ENCODE results near the gene NDUFA3.

The NDUFA3 gene

DNA sequence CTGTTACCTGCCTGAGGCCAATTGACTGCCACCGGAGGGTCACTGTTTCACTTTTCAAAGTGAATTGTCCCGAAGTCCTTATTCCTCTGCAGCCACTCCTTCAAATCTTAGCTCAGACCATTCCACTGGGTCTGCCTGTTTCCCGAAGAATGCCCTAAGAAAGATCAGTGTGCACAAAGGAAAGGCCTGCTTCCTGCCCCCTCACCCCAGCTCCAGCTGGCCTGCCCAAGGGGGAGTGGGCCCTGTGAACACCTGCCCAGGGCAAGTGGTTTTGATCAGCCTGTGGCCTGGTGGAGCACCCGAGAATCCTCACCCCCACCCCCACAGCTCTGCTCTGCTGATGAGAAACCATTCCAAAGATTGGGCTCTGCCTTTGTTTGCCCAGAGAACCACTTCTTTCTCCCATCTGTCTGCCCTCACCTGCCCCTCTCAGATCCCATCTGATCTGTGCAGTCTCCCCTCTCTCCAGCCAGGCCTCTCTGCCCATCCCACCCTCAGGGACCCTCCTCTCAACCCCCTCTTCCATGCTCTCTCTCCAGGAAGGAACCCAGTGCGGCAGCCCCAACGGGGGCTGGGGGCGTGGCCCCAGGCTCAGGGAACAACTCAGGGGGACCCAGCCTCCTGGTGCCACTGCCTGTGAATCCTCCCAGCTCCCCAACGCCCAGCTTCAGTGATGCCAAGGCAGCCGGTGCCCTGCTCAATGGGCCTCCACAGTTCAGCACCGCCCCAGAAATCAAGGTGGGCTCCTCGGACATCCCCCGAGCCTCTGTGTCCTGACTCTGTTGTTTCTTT is 46.6 kb downstream of the NDUFA3 start:
- no peak overlapping the region for H3K27ac ChIP-seq
- TF ChIP-seq FOXP2 (optimal IDR thresholded peaks at IDR 0.05; ENCODE audit: control extremely low read depth, extremely low read length, insufficient read depth) (no peak), EZH2 (IDR thresholded peaks at IDR 0.05) (no peak), POLR2AphosphoS5 (IDR thresholded peaks at IDR 0.05; ENCODE audit: borderline replicate concordance, low read depth, low read length) (no peak)
- DNase-seq (ENCODE audit: low read depth, low spot score): no peak
- H3K9ac ChIP-seq (ENCODE audit: insufficient read length): no peak overlapping the region
- no peaks in the 10 kb centered on the region for H3K9me3 ChIP-seq (ENCODE audit: low read depth, low read length)
- H3K4me3 ChIP-seq: no peak overlapping the region
- H3K36me3 ChIP-seq (ENCODE audit: insufficient read depth, low read length): peaks cover 85% of the 10 kb centered on the region

DNA sequence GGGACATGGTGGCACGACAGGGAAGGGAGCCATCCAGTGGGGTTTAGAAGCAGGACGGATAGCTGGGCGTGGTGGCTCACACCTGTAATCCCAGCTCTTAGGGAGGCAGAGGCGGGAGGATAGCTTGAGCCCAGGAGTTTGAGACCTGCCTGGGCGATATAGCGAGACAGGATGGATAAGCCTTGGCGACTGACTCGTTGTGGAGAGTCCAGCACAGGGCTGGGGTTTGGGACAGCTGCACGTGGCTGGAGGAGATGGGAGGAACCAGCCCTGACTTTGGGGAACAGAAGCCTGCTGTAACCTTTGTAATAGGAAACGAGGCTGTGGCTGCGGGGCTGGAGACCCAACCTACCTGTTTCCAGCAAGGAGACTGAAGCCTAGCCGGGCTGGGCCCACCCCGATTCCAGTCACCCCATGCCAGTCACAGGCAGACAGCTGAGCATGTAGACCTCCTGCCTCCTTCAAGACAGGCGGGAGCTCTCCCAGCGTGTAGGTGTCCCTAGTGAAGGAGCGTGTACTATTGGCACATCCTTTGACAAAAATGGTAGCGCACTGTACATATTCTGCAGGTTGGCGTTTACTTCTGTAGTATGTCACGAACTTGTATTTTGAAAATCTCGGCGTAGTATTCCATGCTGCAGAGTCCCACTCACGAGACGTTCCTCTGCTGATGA is 48.8 kb downstream of the NDUFA3 start:
- DNase-seq (ENCODE audit: low read depth, low spot score): no peak
- no peak for TF ChIP-seq FOXP2 (optimal IDR thresholded peaks at IDR 0.05; ENCODE audit: control extremely low read depth, extremely low read length, insufficient read depth)
- no peak for TF ChIP-seq POLR2AphosphoS5 (IDR thresholded peaks at IDR 0.05; ENCODE audit: borderline replicate concordance, low read depth, low read length)
- Histone ChIP-seq H3K36me3 (ENCODE audit: insufficient read depth, low read length) (peaks cover 85% of the 10 kb centered on the region), H3K9me3 (ENCODE audit: low read depth, low read length) (no peaks in the 10 kb centered on the region), H3K4me3 (no peak overlapping the region), H3K27ac (no peak overlapping the region), H3K9ac (ENCODE audit: insufficient read length) (no peak overlapping the region)

DNA sequence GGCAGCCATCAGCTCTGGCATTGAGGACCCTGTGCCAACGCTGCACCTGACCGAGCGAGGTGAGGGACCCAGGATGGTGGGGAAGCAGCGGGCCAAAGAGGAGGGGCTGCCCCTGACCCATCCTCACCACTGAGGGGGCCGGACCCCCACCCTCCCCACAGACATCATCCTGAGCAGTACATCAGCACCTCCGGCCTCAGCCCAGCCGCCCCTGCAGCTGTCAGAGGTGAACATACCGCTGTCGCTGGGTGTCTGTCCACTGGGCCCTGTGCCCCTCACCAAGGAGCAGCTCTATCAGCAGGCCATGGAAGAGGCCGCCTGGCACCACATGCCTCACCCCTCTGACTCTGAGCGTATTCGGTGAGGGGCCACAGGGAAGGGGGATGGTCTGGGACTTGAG is 49.6 kb downstream of the NDUFA3 start:
- Histone ChIP-seq H3K4me3 (no peak overlapping the region), H3K9ac (ENCODE audit: insufficient read length) (no peak overlapping the region), H3K9me3 (ENCODE audit: low read depth, low read length) (no peaks in the 10 kb centered on the region), H3K27ac (no peak overlapping the region), H3K36me3 (ENCODE audit: insufficient read depth, low read length) (peaks cover 83% of the 10 kb centered on the region)
- TF ChIP-seq FOXP2 (optimal IDR thresholded peaks at IDR 0.05; ENCODE audit: control extremely low read depth, extremely low read length, insufficient read depth) (no peak), POLR2AphosphoS5 (IDR thresholded peaks at IDR 0.05; ENCODE audit: borderline replicate concordance, low read depth, low read length) (no peak), EZH2 (IDR thresholded peaks at IDR 0.05) (no peak)
- DNase-seq (ENCODE audit: low read depth, low spot score): no peak

DNA sequence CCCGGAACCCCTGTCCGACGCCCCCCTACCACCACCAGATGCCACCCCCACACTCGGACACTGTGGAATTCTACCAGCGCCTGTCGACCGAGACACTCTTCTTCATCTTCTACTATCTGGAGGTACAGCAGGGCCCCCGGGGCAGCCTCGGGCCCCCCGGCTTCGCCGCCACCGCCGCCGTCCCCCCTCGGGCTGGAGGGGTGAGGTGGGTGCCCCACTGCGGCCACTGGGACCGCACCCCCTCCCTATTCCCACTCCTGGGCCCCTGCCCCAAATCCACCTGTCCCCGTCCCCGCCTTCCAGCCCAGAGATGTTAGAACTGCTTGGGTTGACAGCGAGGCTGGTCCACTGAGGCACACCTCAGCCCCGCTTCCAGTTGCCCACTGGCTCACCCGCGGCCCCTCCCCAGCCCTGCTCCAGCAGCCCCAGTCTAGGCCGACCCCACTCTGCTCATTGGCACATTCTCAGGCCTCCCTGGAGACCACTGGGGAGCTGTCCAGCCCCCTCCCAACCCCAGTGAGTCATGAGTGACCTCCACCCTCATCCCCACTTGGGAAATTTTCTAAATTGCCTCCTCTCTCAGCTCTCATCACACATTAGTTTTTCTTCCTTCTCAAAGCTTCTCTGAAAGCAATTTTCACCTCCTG is 50.3 kb downstream of the NDUFA3 start:
- no peak for DNase-seq (ENCODE audit: low read depth, low spot score)
- Histone ChIP-seq H3K9me3 (ENCODE audit: low read depth, low read length) (no peaks in the 10 kb centered on the region), H3K27ac (no peak overlapping the region), H3K4me3 (no peak overlapping the region), H3K9ac (ENCODE audit: insufficient read length) (no peak overlapping the region), H3K36me3 (ENCODE audit: insufficient read depth, low read length) (peaks cover 79% of the 10 kb centered on the region)
- TF ChIP-seq EZH2 (IDR thresholded peaks at IDR 0.05) (no peak), POLR2AphosphoS5 (IDR thresholded peaks at IDR 0.05; ENCODE audit: borderline replicate concordance, low read depth, low read length) (0 out of 2 replicates have a peak, but pooled peaks have one; percentile 7)

DNA sequence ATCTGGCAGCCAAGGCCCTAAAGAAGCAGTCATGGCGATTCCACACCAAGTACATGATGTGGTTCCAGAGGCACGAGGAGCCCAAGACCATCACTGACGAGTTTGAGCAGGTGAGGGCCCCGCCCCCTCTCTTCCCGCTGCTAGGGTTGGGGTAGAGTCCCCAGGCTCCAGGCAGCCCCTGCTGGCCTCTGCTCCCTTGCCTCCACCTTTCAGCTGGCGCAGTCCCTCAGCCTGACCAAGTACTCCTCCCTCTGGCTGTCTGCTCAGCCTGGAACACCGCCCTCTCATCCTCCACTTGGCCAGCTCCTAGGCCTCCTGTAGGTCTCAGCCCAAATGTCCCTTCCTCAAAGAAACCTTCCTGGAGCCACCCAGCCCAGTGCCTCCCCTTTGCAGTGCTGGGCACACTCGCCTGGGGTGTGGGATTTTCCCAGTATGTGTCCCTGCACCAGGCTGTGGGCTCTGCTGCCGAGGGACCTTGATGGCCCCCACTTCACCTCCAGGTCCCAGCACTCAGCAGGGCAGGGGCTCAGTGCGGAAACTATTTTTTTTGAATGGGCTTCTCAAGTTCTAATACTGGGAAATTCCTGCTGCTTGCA is 51.2 kb downstream of the NDUFA3 start:
- Histone ChIP-seq H3K9me3 (ENCODE audit: low read depth, low read length) (no peaks in the 10 kb centered on the region), H3K9ac (ENCODE audit: insufficient read length) (no peak overlapping the region), H3K4me3 (no peak overlapping the region), H3K36me3 (ENCODE audit: insufficient read depth, low read length) (peaks cover 78% of the 10 kb centered on the region), H3K27ac (no peak overlapping the region)
- TF ChIP-seq POLR2AphosphoS5 (IDR thresholded peaks at IDR 0.05; ENCODE audit: borderline replicate concordance, low read depth, low read length) (peak; percentile 11; the same call in 1 of the 2 replicates), FOXP2 (optimal IDR thresholded peaks at IDR 0.05; ENCODE audit: control extremely low read depth, extremely low read length, insufficient read depth) (no peak)
- no peak for DNase-seq (ENCODE audit: low read depth, low spot score)

DNA sequence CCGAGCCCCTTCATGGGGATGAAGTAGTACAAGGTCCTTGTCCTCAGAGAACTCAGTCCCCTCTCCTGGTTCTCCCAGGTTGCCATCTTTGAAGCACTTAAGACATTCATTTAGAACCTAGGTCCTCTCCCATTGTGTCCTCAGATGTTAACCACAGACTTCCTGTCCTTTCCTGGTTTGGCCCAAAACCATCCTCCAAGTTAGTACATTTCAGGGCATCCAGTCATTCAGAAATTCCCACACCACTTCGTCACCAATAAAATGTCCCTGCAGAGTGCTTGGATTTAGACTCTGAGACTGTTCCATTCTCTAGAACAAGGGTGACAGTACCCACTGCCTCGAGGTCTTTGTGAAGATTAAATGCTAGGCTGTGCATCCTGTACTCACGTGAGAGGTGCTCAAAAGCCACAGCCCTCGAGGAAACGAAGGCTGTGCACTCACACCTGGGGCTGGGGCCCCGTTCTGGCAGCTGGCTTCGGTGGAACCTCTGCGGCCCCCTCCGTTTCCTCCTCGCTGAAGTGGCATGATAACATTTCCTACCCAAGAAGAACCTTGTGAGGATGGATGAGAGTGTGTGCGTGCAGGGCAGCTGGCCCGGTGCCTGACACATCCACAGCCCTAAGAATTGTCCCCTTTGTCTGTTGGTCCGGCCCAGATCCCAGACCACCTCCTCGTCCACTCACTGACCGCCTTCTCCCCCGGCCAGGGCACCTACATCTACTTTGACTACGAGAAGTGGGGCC is 52.1 kb downstream of the NDUFA3 start:
- DNase-seq (ENCODE audit: low read depth, low spot score): no peak
- H3K9ac ChIP-seq (ENCODE audit: insufficient read length): no peak overlapping the region
- no peak overlapping the region for H3K27ac ChIP-seq
- H3K4me3 ChIP-seq: no peak overlapping the region
- no peaks in the 10 kb centered on the region for H3K9me3 ChIP-seq (ENCODE audit: low read depth, low read length)
- H3K36me3 ChIP-seq (ENCODE audit: insufficient read depth, low read length): peaks cover 71% of the 10 kb centered on the region
- TF ChIP-seq POLR2AphosphoS5 (IDR thresholded peaks at IDR 0.05; ENCODE audit: borderline replicate concordance, low read depth, low read length) (no peak), FOXP2 (optimal IDR thresholded peaks at IDR 0.05; ENCODE audit: control extremely low read depth, extremely low read length, insufficient read depth) (no peak), EZH2 (IDR thresholded peaks at IDR 0.05) (no peak)

DNA sequence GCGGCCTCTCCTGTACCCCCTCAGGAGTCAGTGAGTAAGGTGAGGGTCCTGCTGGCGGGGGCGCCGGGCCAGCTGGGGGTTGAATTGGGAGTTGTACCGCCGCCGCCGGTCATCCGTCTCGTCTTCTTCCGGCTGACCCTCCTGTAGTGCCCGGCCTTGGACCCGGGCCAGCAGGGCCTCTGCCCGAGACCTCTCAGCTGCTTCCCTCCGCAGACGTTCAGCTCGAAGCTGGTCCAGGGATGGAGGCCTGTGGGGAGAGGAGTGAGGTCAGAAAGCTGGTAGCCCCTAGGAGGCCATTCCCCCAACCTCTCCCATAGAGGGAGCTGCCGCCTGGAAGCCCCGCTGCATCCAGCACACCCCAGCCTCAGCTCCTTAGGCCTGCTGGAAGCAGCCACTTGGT is 53.0 kb downstream of the NDUFA3 start:
- no peaks in the 10 kb centered on the region for H3K9me3 ChIP-seq (ENCODE audit: low read depth, low read length)
- no peak overlapping the region for H3K4me3 ChIP-seq
- DNase-seq (ENCODE audit: low read depth, low spot score): no peak
- no peak for TF ChIP-seq POLR2AphosphoS5 (IDR thresholded peaks at IDR 0.05; ENCODE audit: borderline replicate concordance, low read depth, low read length)
- TF ChIP-seq EZH2 (IDR thresholded peaks at IDR 0.05): no peak
- TF ChIP-seq FOXP2 (optimal IDR thresholded peaks at IDR 0.05; ENCODE audit: control extremely low read depth, extremely low read length, insufficient read depth): no peak
- H3K9ac ChIP-seq (ENCODE audit: insufficient read length): no peak overlapping the region
- H3K36me3 ChIP-seq (ENCODE audit: insufficient read depth, low read length): peaks cover 64% of the 10 kb centered on the region
- H3K27ac ChIP-seq: no peak overlapping the region
